ENCODE results near the gene CLRN3.

CLRN3 gene

GRCh38 chr10:127892743-127893142, at the start of gene CLRN3:
Gene CLRN3 (minus strand): TSS chr10:127892941. CDS start chr10:127892784, 157 bp downstream.
- no peak for DNase-seq

GRCh38 chr10:127940866-127941640, 48.3 kb upstream of the CLRN3 start:
- DNase-seq, result no peak

GRCh38 chr10:127939786-127940330, 47.1 kb upstream of the CLRN3 start:
- no peak for DNase-seq

DNA sequence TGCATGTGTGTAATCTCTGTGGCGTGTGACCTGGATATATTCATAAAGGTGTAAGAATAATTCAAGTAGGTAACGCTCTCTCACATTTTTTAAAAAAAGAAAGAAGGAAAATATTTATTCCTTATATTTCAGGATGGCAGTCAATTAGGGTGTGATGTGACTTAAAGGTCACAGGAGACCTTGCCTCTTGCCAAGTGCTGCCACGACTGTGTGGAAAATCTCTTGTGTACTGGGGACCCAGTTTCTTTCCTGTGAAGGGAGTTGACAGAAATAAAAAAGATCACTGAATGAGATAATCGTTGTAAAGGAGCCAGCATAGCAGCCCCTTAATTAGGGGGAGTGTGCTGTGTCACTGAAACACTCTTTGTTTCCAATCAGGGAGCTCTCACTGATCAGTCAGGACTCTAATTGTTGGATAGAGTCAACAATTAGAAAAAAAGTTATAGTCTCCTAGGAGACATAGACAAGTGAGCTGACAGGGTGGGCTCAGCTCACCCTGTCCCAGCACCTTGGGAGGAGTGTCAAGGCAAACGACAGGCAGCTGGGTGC, 45.2 kb upstream of the CLRN3 start:
- DNase-seq, result no peak

DNA sequence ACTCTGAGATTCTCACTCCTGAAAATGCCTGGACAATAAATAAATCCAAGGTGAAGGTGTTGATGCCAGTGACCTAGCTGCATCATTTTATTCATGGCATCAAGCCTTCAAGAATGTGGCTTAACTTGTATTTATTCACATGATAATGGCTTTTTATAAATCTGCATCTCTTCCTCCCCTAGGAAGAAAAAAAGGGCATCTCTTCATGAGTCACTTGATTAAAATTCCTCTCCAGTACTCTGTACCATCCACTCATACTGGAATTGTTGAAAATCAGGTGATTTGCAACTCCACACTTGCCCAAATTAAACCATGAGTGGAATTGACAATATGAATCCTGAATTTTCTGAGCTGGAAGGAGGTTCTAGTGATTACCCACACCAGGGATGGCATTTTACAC, 44.3 kb upstream of the CLRN3 start:
- DNase-seq, result no peak

- DNase-seq, result no peak
Observed at GRCh38 chr10:127935071-127935561, 42.4 kb upstream of the CLRN3 start.

DNA sequence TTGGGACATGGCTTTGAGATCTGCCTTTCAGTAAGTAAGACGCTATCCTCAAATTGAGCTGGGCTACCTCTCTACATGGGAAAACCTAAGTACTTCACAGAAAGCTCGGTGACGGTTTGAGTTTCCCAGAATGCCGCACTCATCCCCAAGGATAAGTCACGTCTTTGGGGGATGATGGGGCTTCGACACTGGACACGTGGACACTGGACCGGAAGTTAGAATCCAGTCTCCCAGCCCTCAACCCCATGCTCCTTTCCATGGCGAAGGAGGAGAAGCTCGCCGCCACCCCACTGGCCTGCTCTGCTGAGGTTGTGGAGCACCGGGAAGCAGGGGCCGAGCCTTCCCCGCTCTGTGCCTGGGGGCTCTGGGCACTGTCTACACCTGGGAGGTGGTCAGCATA, 41.6 kb upstream of the CLRN3 start:
- DNase-seq, result no peak

DNA sequence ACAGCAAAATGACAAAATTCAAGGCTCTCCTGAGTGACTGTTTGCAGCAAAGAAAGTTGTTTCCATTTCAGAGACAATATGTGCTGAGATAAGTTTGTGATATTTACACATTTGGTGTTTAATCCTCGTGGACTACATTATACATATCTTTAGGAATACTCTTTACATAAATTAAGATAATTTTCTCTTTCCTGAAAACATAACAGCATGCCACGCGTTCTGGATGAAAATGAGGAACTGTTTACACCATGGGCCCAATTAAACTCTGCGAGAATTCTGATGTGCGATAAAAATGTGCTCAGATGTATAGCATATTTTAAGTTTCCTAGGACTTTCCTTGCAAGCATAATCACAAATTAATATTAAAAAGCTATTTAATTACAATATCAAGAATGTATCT, 40.5 kb upstream of the CLRN3 start:
- DNase-seq, result no peak

GRCh38 chr10:127932521-127933270, 40.0 kb upstream of the CLRN3 start:
- DNase-seq, result no peak

- no peak for DNase-seq
Observed at GRCh38 chr10:127928021-127928806, 35.5 kb upstream of the CLRN3 start.

DNA sequence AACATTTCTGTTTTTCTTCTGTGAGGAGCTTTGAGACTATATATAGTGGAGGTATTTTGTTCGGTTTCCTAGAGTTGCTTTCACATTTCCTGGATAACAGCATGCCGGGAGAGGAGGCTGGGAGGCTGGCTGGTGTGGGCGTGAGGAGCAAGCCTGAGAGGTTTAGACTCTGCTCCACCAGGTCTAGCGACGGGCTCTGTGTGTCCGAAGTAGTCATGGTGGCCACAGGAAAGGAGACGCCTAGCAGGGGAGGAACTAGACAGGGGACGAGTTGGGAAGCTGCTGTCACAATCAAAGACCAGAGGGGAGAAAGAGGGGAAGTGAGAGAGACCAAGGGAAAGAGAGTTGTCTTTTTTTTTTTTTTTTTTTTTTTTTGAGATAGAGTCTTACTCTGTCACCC, 33.7 kb upstream of the CLRN3 start:
- DNase-seq, result no peak

- DNase-seq, result no peak
Observed at GRCh38 chr10:127925471-127926207, 32.9 kb upstream of the CLRN3 start.

DNA sequence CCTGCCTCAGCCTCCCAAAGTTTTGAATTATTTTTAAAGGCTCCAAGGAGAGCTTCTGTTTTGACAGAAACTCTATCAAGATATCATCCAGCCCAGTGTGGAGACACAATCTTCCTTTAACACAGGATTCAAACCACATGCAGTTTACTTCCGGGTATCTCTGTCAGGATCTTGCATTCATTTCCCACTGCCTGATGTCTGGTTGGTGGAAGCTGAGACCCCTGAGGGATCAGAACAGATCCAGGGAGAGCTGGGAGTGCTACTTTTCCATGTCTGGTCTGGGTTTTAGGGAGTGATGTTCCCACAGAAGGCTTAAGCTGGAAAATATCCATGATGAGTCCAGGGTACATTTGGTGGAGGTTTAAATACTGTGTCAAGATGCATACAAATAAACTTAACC, 30.9 kb upstream of the CLRN3 start:
- DNase-seq, result no peak

DNA sequence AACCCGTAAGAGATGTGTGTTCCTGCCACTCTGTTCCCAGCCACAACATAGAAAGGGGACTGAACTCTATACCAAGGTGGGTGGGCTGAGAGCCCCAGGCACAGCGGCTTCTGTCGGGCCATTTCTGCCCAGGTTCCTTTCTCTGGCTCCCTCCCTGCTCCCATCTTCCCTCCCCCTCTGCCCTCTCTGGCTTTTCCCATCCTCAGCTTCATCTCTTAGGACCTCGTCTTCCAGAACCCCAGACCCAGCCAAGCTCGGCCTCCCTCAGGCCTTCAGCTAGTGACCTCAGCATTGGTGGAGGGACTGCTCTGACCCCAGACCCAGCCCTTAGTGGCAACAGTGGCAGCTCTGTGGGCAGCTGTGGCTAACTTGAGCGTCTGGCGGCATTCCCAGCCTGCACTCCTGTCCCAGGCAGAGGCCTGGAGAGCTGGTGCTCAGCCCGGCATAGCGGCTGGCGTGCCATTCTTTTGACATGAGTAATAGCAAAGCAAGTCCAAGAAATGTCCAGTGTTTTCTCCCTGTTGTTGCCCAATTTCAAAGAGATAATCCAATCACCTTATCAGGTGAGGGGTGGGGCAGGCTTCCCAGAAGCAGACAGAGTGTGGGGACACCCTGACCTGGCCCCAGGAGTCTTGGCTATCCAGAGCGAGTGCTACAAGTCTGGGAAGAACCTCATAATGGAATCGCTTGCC, 30.1 kb upstream of the CLRN3 start:
- DNase-seq, result no peak

GRCh38 chr10:127922206-127922605, 29.5 kb upstream of the CLRN3 start:
- no peak for DNase-seq

- no peak for DNase-seq
Observed at GRCh38 chr10:127921753-127922145, 29.0 kb upstream of the CLRN3 start.

DNA sequence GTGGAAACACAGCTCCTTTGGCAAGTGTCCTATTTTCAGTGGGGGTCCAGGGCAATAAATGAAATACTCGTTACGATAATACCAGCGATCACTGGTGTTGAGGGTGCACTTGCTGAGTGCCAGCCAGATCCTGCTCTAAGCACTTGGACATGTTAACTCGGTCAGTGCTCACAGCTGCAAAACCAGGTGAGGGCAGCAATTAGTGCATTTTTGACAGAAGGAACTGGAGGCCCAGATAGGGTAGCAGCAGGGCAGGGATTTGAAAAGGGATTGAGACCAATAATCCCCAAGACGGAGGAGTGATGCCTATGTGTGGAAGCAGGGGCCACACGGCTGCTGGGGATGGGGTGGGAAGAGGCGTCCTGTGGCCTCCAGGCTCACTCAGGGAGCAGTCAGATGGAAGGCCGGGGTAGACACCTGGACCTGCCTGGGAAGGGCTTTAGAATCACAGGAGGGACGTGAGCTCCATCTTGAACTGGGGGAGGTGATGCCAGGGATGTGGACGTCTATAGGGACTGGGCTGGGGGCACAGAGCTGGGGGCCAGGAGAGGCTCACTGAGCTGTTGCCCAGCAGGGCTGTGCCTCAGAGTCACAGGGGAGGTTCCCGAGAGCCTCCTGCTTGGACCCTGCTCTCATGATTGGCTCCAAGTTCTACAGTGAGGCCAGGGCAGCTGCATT, 28.5 kb upstream of the CLRN3 start:
- DNase-seq, result no peak

DNA sequence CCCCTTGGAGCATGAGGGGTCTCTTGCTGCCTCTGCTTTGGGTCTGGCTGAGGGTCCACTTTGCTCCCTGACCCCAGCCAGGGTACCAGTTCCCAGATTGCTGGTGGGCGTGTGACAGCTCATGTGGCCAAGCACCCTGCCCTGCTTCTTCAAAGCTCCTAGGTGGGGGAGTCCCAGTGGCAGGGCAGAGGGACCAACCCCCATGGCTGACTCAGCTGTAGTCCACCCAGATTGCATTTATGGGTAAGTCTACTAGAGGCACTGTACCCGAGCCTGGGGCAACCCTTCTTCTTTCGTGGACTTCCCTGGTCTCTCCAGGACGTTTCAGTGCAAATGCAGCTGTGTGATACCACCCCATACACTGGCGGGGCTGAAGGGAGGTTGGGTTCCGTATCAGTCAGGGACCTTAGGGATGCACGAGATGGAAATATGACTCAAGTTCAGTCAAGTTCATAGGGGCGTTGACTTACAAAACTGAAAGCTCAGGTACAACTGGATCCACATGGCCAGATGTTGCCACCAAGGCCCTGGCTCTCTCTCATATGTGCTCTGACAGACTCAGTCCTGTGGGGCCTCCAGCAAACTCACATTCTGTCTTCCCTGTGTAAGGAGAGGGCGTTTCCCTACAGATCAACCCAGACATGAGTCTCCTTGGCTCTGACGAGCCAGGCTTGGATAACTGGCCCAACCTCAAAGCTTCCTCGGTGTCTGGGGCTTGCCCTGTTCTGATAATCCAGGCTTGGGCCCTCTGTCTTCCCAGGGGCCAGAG, 27.7 kb upstream of the CLRN3 start:
- DNase-seq, result no peak

GRCh38 chr10:127919418-127920271, 26.9 kb upstream of the CLRN3 start:
- DNase-seq, result no peak

All from activated CD4-positive, alpha-beta T cell treated with anti-CD3 and anti-CD28 coated beads, Interleukin-2, amount 50 U/mL, for 16 hours (primary cell).